ENCODE data around the gene NFE2L1.
"Not testable (repeated sequence)": the region's sequence is repeated elsewhere in the genome, so short reads cannot be mapped to it uniquely, and the experiment has no call there.

NFE2L1 gene

GRCh38 chr17:48048384-48049126, 396 bp downstream of the NFE2L1 start:
- no peak for DNase-seq (ENCODE audit: low read depth)

DNA sequence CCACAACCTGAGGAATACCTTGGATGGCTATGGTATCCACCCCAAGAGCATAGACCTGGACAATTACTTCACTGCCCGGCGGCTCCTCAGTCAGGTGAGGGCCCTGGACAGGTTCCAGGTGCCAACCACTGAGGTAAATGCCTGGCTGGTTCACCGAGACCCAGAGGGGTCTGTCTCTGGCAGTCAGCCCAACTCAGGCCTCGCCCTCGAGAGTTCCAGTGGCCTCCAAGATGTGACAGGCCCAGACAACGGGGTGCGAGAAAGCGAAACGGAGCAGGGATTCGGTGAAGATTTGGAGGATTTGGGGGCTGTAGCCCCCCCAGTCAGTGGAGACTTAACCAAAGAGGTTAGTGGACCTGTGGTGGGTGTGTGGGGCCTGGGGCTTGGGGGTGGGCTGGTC, 3.1 kb downstream of the NFE2L1 start:
- DNase-seq (ENCODE audit: low read depth) = no peak

- DNase-seq (ENCODE audit: low read depth) = no peak
Measured at GRCh38 chr17:48051706-48052486, 3.7 kb downstream of the NFE2L1 start.

DNA sequence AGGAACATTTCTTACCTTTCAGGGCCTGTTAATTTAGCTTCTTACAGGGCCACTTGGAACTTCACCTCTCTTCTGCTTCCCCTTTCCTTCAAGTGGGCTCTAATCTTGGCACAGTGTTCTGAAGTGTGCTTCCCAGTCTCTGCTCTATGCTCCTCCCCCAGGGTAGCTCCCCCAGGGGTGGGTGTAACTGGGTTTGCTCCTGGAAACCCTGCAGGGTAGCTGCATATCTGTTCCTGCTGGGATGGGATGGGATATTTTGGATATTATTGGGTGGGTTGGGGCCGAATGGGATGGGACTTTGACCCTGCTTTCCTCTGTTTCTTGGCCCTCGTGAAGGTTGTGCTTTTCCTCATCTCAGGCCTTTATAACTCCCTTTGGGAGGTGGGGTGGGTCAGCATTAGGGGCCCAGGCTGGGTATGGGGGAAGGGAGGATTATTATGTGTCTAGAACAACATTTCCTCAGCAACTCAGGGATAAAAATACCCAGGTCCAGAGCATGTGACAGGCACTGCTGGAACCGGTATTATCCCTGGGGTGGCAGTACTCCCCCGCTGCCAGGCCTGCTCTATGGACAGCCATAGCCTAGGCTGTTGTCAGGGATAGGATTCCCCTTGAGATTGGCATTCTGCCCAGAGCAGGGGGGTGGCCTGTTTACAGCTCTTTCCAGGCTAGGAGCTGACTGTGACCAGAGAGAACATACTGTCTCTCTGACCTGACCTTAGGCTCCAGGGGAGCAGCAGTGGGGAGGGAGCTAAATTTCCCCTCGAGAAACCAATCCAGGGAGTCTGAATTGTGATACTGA, 5.0 kb downstream of the NFE2L1 start:
- DNase-seq (ENCODE audit: low read depth) = no peak

GRCh38 chr17:48053758-48054237, 5.6 kb downstream of the NFE2L1 start:
- no peak for DNase-seq (ENCODE audit: low read depth)

- no peak for DNase-seq (ENCODE audit: low read depth)
Measured at GRCh38 chr17:48054238-48055185, 6.4 kb downstream of the NFE2L1 start.

DNA sequence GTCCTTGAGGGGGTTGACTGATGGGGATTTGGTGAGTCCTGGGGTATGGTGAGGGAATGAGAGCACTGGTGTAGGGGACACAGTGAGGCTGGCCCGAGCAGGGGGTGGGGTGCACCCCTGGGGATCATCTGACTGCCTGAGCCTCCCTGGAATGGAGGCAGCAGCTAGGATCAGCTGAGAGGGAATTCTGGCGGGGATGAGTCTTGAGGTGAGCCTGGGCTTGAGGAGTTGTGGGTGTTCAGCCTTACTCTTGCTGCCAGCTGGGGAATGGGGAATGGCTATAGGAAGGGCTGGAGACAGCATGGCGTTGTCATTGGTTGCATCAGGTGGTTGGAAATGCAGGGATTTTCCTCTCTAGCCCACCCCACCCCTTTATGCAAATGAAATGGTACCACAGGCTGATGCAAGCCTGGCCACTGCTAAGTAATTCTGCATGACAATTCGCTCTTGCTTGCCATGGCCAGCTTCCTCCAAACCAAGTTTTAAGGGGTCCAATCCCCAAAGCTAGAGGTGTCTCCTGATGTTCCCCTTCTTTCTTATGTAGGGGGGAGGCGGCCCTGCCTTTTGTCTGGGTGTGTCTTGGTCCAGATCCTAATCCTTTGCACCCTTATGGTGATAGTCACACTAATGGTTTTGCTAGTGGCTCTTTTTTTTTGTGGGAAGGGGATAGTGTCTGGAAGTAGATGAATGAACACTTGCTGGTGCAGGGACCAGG, 7.5 kb downstream of the NFE2L1 start:
- DNase-seq (ENCODE audit: low read depth) = no peak

DNA sequence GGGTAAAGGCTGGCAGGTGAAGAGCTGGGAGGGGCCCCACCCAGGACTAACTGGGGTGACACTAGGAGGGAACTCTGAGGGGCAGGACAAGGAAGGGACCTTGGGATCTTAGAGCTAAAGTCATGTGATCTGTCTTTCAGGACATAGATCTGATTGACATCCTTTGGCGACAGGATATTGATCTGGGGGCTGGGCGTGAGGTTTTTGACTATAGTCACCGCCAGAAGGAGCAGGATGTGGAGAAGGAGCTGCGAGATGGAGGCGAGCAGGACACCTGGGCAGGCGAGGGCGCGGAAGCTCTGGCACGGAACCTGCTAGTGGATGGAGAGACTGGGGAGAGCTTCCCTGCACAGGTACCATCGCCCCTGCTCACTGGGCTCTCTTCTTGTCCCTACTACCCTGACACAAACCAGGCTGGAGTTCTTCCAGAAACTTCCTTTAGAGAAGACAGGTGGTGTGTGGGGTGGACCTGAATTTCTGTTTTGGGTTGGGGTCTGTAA, 8.1 kb downstream of the NFE2L1 start:
- DNase-seq (ENCODE audit: low read depth) = no peak

DNA sequence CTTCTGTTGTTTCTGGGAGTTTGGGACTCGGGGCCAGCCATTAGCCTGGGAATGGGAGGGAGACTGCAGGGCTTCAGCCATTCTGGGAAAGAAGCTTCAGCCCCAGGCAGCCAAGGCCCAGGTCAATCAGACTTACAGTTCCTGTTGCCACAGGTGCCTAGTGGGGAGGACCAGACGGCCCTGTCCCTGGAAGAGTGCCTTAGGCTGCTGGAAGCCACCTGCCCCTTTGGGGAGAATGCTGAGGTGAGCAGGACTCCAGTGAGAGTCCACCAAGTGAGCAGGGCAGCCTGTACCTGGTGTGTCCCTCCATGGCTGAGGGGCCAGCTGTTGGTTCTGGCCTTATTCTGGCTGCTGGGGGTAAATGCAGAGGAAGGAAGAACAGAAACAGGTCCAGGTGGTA, 8.7 kb downstream of the NFE2L1 start:
- no peak for DNase-seq (ENCODE audit: low read depth)

GRCh38 chr17:48057626-48058025, 9.5 kb downstream of the NFE2L1 start:
- DNase-seq (ENCODE audit: low read depth) = no peak

GRCh38 chr17:48058393-48059124, 10.4 kb downstream of the NFE2L1 start:
- no peak for DNase-seq (ENCODE audit: low read depth)

DNA sequence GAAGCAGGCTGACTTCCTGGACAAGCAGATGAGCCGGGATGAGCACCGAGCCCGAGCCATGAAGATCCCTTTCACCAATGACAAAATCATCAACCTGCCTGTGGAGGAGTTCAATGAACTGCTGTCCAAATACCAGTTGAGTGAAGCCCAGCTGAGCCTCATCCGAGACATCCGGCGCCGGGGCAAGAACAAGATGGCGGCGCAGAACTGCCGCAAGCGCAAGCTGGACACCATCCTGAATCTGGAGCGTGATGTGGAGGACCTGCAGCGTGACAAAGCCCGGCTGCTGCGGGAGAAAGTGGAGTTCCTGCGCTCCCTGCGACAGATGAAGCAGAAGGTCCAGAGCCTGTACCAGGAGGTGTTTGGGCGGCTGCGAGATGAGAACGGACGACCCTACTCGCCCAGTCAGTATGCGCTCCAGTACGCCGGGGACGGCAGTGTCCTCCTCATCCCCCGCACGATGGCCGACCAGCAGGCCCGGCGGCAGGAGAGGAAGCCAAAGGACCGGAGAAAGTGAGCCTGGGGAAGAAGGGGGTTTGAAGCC, 11.0 kb downstream of the NFE2L1 start:
- DNase-seq (ENCODE audit: low read depth) = no peak

- no peak for DNase-seq (ENCODE audit: low read depth)
Measured at GRCh38 chr17:48060249-48060648, 12.1 kb downstream of the NFE2L1 start.

DNA sequence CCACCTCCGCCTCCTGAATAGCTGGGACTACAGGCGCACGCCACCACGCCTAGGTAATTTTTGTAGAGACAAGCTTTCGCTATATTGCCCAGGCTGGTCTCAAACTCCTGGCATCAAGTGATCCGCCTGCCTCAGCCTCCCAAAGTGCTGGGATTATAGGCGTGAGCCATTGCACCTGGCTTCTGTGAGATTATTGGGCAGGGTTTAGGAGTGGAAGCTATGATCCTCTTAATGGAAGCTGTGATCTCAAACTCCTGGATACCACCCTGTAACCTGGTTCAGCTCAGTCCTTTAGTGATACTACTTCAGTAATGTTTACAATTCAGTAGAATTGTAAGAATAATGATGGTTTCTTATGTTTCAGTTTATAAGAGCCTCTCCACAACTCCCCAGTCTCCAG, 14.1 kb downstream of the NFE2L1 start:
- DNase-seq (ENCODE audit: low read depth) = no peak

GRCh38 chr17:48064638-48065037, 16.5 kb downstream of the NFE2L1 start:
- no peak for DNase-seq (ENCODE audit: low read depth)

DNA sequence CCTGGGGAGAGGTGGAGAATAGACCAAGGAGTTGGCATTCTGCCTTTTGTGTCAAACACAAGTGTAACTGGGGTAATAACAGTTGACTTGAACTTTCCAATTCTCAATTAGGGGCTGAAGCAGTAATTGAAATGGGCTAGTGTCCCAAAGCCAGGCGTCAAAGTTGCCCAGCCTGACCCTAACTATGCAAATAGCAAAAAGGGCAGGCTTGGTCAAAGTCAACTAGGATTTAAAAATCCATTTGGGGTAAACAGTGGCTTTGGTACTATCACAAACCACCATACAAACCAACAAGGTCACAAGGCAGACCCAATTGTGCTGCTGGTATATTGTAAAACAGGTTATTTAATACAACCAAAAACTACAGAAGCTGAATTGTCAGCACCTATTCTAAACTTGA, 18.0 kb downstream of the NFE2L1 start:
- DNase-seq (ENCODE audit: low read depth) = no peak

GRCh38 chr17:48066656-48067055, 18.5 kb downstream of the NFE2L1 start:
- no peak for DNase-seq (ENCODE audit: low read depth)

DNA sequence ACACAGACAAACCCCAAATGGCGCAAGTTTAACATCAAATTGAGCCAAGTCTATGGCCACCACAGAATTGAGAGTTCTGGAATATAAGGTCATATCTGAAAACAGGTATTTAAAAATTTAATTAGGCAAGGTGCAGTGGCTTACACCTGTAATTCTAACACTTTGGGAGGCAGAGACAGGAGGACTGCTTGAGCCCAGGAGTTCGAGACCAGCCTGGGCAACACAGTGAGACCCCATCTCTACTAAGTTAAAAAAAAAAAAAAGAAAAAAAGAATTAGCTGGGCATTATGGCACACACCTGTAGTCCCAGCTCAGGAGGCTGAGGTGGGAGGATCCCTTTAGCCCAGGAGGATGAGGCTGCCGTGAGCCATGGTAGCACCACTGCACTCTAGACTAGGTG, 19.1 kb downstream of the NFE2L1 start:
- DNase-seq (ENCODE audit: low read depth) = no peak

DNA sequence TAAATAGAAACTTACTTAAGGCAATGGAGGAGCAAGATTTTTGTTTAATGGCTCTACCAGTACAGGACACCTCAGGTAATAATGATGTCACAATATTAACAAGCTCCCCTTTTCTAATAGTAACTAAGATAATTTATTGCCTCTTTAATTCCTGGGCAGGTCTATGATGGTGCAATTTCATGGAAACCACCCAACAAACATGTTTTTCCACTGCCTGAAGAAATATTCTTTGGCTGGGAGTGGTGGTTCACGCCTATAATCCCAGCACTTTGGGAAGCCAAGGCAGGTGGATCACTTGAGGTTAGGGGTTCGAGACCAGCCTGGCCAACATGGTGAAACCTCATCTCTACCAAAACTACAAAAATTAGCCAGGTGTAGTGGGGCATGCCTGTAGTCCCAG, 19.6 kb downstream of the NFE2L1 start:
- not testable (repeated sequence) for DNase-seq (ENCODE audit: low read depth)
